HL-60/S4 treated with phorbol 12-myristate 13-acetate at 8.2 ng/mL for 4 days and 3 days (cell line): Measurements from ENCODE around the gene POTEG.
"Not testable (repeated sequence)": the region's sequence is repeated elsewhere in the genome, so short reads cannot be mapped to it uniquely, and the experiment has no call there.

ENCODE experiments used
- in situ Hi-C: fragments of 300-500 bp; cut with MboI; formaldehyde crosslinking; loops from 2 replicates; pipeline ENCODE4 v1.15.0; 2022; ENCODE audit warnings: low sequenced_read_pairs

POTEG gene

GRCh38 chr14:19374451-19374903 lies 59.7 kb downstream of the POTEG start:
- in situ Hi-C loops = not testable (repeated sequence)

GRCh38 chr14:19372813-19373500 lies 61.2 kb downstream of the POTEG start:
- in situ Hi-C loops = not testable (repeated sequence)

DNA sequence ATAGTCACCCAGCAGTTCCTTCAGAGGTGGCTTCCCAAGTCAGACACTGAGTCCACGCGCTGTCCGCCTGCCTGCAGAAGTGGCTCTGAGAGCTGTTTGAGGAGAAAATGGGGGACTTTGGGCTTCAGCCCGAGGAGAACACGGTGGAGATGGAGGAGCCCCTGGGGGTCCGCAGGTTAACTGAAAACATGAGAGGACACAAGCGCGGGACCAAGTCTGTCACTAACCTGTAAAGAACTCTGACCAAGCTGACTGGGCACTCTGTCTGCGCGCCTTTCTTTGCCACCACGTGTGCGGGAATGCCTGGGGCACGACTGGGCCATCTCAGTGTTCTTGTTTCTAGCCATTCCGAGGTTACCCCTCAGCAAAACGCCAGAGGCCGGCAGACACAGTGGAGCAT lies 62.4 kb downstream of the POTEG start:
- in situ Hi-C loops = not testable (repeated sequence)

DNA sequence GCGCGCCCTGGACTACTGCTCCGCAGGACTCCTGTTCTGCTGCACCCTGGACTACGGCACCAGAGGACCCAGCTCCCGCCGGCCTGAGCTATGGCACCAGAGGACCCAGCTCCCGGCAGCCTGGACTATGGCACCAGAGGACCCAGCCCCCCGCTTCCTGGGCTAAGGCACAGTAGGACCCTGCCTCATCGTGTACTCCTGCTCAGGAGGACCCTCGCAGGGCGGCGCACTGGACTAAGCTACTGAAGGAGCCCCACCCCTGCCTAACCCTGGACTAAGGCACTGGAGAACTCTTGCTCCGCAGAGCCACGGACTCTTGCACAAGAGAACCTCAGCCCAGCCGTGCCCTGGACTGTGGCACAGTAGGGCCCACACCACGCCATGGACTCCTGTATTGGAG lies 71.3 kb downstream of the POTEG start:
- in situ Hi-C loops = not testable (repeated sequence)

GRCh38 chr14:19362323-19362722 lies 71.8 kb downstream of the POTEG start:
- in situ Hi-C loops = not testable (repeated sequence)

- in situ Hi-C loops = not testable (repeated sequence)
These were observed 72.4 kb downstream of the POTEG start for GRCh38 chr14:19361636-19362253.

GRCh38 chr14:19360937-19361635 lies 73.1 kb downstream of the POTEG start:
- in situ Hi-C loops = not testable (repeated sequence)
